Endothelial cell of umbilical vein (primary cell): ENCODE measurements around the gene CD58. TPM values are rescaled to one million over a fixed set of nuclear protein-coding genes. Genes with fewer than 3 reads are reported as not detected.

Source experiments
- BruUV-seq: library from RNA; stranded (reverse); fragments of 400-500 nt; replicated peaks from 2 replicates; lab custom pipeline; 2021; lab: Mats Ljungman, UMichigan
- CTCF ChIA-PET: fragments of 300-600, 350-600 bp; sonication (Branson Sonifier 250); formaldehyde crosslinking; loops from one replicate; lab custom pipeline; 2021; ENCODE audit warnings: antibody characterized with exemption, inconsistent platforms; lab: Charles Lee
- POLR2A ChIA-PET: fragments of 300-600, 350-600 bp; sonication (Branson Sonifier 250); formaldehyde crosslinking; loops from one replicate; lab custom pipeline; 2021; ENCODE audit warnings: antibody characterized with exemption, inconsistent platforms; lab: Charles Lee
- DNase-seq: peaks from one replicate; pipeline ENCODE4 v3.0.0-alpha.2; 2011; ENCODE audit warnings: low read depth, low spot score
- FAIRE-seq: peaks from 2 replicates; lab custom pipeline; 2011; peaks lifted over from hg19 to GRCh38; lab: Jason Lieb, UNC
- H2AFZ ChIP-seq: 2 replicates; pipeline ENCODE4 v1.6.0; 2012; ENCODE audit warnings: low read depth, low read length, control low read depth, inconsistent platforms
- H3K27ac ChIP-seq: 2 replicates; pipeline ENCODE4 v1.5.1; 2011; ENCODE audit warnings: low read depth, mild to moderate bottlenecking, control low read depth, low read length, moderate library complexity; ENCODE audit not compliant: insufficient read depth
- H3K27me3 ChIP-seq, 2 experiments: 2 replicates each; pipeline versions ENCODE4 v1.6.0 to v1.6.1; 2011; ENCODE audit warnings: low read length in 2 of 2, mixed read lengths in 1 of 2; ENCODE audit not compliant: control insufficient read depth in 2 of 2, insufficient read depth in 2 of 2
- H3K36me3 ChIP-seq, 2 experiments: 2 replicates in 1 of 2; 3 replicates in 1 of 2; pipeline ENCODE4 v1.5.1; 2011; ENCODE audit warnings: low read length in 2 of 2, mild to moderate bottlenecking in 1 of 2, moderate library complexity in 1 of 2; ENCODE audit not compliant: control insufficient read depth in 2 of 2, insufficient read depth in 2 of 2; ENCODE audit errors: extremely low read depth in 1 of 2
- H3K4me1 ChIP-seq: 3 replicates; pipeline ENCODE4 v1.5.1; 2011; ENCODE audit warnings: mild to moderate bottlenecking, low read length; ENCODE audit not compliant: control insufficient read depth, insufficient read depth; ENCODE audit errors: extremely low read depth
- H3K4me2 ChIP-seq: 2 replicates; pipeline ENCODE4 v1.6.1; 2011; ENCODE audit warnings: low read length, control low read depth, mixed read lengths; ENCODE audit not compliant: insufficient read depth
- H3K4me3 ChIP-seq, 3 experiments: fragments of 200-600 bp in 1 of 3; sonication (generic), shearing (Covaris generic) in 1 of 3; replicated peaks in 1 of 3; 2 replicates each; pipeline ENCODE4 v1.5.1; 2011 to 2016; ENCODE audit warnings: control low read depth in 3 of 3, low read length in 3 of 3, mild to moderate bottlenecking in 2 of 3, inconsistent platforms in 1 of 3, low read depth in 1 of 3, moderate library complexity in 1 of 3; ENCODE audit not compliant: insufficient read depth in 1 of 3
- H3K79me2 ChIP-seq: 2 replicates; pipeline ENCODE4 v1.6.0; 2012; ENCODE audit warnings: low read length, inconsistent platforms; ENCODE audit not compliant: control insufficient read depth, insufficient read depth
- H3K9ac ChIP-seq: replicated peaks from 2 replicates; pipeline ENCODE3; 2011; ENCODE audit warnings: low read length, control low read depth; ENCODE audit not compliant: insufficient read depth; ENCODE audit errors: extremely low read depth
- H3K9me1 ChIP-seq: replicated peaks from 3 replicates; pipeline ENCODE4 v1.6.0; 2011; ENCODE audit warnings: mild to moderate bottlenecking, low read length; ENCODE audit not compliant: control insufficient read depth, insufficient read depth; ENCODE audit errors: extremely low read depth
- H3K9me3 ChIP-seq: replicated peaks from 2 replicates; pipeline ENCODE4 v1.5.1; 2012; ENCODE audit warnings: low read length, inconsistent platforms; ENCODE audit not compliant: control insufficient read depth, insufficient read depth
- H4K20me1 ChIP-seq: replicated peaks from 2 replicates; pipeline ENCODE3; 2011; ENCODE audit warnings: mild to moderate bottlenecking, low read length; ENCODE audit not compliant: control insufficient read depth, insufficient read depth; ENCODE audit errors: extremely low read depth
- CTCF ChIP-seq, 2 donors: IDR thresholded peaks; 1 replicate in 1 of 2; 2 replicates in 1 of 2; pipeline ENCODE4 v1.5.1; 2011; ENCODE audit warnings: low read length in 2 of 2, mild to moderate bottlenecking in 2 of 2, moderate library complexity in 2 of 2, control low read depth in 1 of 2, inconsistent platforms in 1 of 2, low read depth in 1 of 2; ENCODE audit not compliant: insufficient read depth in 1 of 2; ENCODE audit errors: extremely low read depth in 1 of 2
- EZH2 ChIP-seq: IDR thresholded peaks from 2 replicates; pipeline ENCODE4 v1.6.1; 2012; ENCODE audit warnings: borderline replicate concordance, low read depth, mild to moderate bottlenecking, moderate library complexity, low read length, inconsistent platforms; ENCODE audit not compliant: severe bottlenecking
- GATA2 ChIP-seq: IDR thresholded peaks from 2 replicates; pipeline ENCODE4 v1.7.0; 2011; ENCODE audit warnings: low read depth, mild to moderate bottlenecking, moderate library complexity, mixed read lengths, low read length; ENCODE audit not compliant: insufficient read length, insufficient read depth
- MAX ChIP-seq: IDR thresholded peaks from 2 replicates; pipeline ENCODE4 v1.6.1; 2011; ENCODE audit not compliant: insufficient read depth, insufficient read length
- MYC ChIP-seq: IDR thresholded peaks from one replicate; pipeline ENCODE4 v1.6.1; 2011; ENCODE audit warnings: mild to moderate bottlenecking, low read depth, low read length
- dilution Hi-C: fragments of 300-500 bp; cut with MboI; formaldehyde crosslinking; loops from one replicate; pipeline ENCODE4 v1.15.0; 2019; ENCODE audit warnings: low sequenced_read_pairs; ENCODE audit not compliant: extremely low pct_ligation_motif_present
- intact Hi-C: fragments of 100-400 bp; cut with micrococcal nuclease; formaldehyde crosslinking; loops from one replicate; pipeline ENCODE4 v1.10.0; 2022
- polyA plus RNA-seq, 4 experiments: library from polyadenylated mRNA; depleted of rRNA in 3 of 4; stranded (reverse) in 3 of 4; unstranded in 1 of 4; fragments of >200 nt; gene quantifications; 2 replicates each; pipeline versions ENCODE4 v1.2.1 to v1.2.3, GENCODE V29; 2011 to 2012; ENCODE audit warnings: missing spikeins in 1 of 4
- total RNA-seq: library from RNA; stranded (reverse); gene quantifications from 2 replicates; pipeline ENCODE4 v1.2.3, GENCODE V29; 2021

Gene CD58
- total and polyA plus RNA-seq, 2 donors (not counting 3 experiments of a cell fraction or from before 2014, with no cell fraction given) = 9.8 to 12.7 TPM

- ChIA-PET POLR2A (no interaction called here), CTCF (interaction anchor here (3.0 kb wide), 1 partner anchor 17 kb away, joined by 25 read pairs; no protein-coding TSS in a partner anchor)
- H3K9ac ChIP-seq = no peak overlapping the region
- H3K4me2 ChIP-seq = no peak overlapping the region
- H2AFZ ChIP-seq = no peak overlapping the region
- no peak overlapping the region for H3K27ac ChIP-seq
- dilution Hi-C loops = no loop called here
- no peaks in the 10 kb centered on the region for H4K20me1 ChIP-seq
- no peaks in the 10 kb centered on the region for H3K36me3 ChIP-seq
- peaks cover 4 to 9% of the 10 kb centered on the region in 2 experiments for H3K27me3 ChIP-seq
- intact Hi-C loops = loop anchor here (10.0 kb wide), 1 partner anchor 276 kb away; no protein-coding TSS in a partner anchor
- H3K9me1 ChIP-seq = no peaks in the 10 kb centered on the region
- DNase-seq = no peak
- H3K4me3 ChIP-seq = no peak overlapping the region
- H3K79me2 ChIP-seq = no peaks in the 10 kb centered on the region
- no peak for FAIRE-seq
- no peak for TF ChIP-seq MAX
- H3K9me3 ChIP-seq = no peaks in the 10 kb centered on the region
- no peaks in the 10 kb centered on the region for H3K4me1 ChIP-seq
- BruUV-seq = no TSS peak
Measured at GRCh38 chr1:116578581-116578980, 7.8 kb upstream of the CD58 start.

- FAIRE-seq (no peak), DNase-seq (no peak)
- intact Hi-C loops = loop anchor here (10.0 kb wide), 1 partner anchor 277 kb away; no protein-coding TSS in a partner anchor
- POLR2A ChIA-PET = no interaction called here
- no peaks in the 10 kb centered on the region for H3K9me1 ChIP-seq
- dilution Hi-C loops = no loop called here
- H4K20me1 ChIP-seq = no peaks in the 10 kb centered on the region
- CTCF ChIA-PET = interaction anchor here (3.0 kb wide), 1 partner anchor 18 kb away, joined by 25 read pairs; no protein-coding TSS in a partner anchor
- no peaks in the 10 kb centered on the region for H3K9me3 ChIP-seq
- H3K36me3 ChIP-seq = no peaks in the 10 kb centered on the region
- no peaks in the 10 kb centered on the region for H3K79me2 ChIP-seq
- no peak for TF ChIP-seq GATA2
- TF ChIP-seq MYC = no peak
- no peak for TF ChIP-seq EZH2
- TF ChIP-seq CTCF (IDR thresholded peaks at IDR 0.05; ENCODE audit: extremely low read depth in 1 of 2, insufficient read depth in 1 of 2, low read depth in 1 of 2, low read length in 2 of 2) = no peak
- no peak overlapping the region for H3K4me2 ChIP-seq
- no peak overlapping the region for H3K4me3 ChIP-seq
- no peak overlapping the region for H3K9ac ChIP-seq
- H2AFZ ChIP-seq = no peak overlapping the region
- no peak overlapping the region for H3K27ac ChIP-seq
- H3K27me3 ChIP-seq = peaks cover 6 to 10% of the 10 kb centered on the region in 2 experiments
- BruUV-seq = no TSS peak
- H3K4me1 ChIP-seq = no peaks in the 10 kb centered on the region
Measured at GRCh38 chr1:116577759-116578314, 7.0 kb upstream of the CD58 start.
